ENCODE measurements around the gene ST8SIA1.

ST8SIA1 gene

DNA sequence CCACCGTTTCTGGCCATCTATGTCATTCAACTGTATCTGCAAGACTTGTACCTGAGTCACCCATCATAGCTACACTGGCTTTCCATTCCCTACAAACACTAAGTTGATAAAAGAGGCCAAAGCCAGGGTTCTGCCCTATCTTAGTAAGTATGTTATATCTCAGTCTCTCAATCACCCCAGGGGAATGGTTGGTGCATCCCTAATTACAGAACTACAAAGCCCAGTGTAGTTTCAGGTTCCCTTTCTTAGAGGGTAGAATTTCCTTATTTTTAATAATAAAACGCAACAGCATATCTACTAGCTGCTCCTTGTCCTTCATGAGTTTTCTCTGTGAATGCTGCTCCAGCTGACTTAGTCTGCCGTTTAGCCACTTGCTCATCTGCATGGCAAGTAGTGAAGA, 57.6 kb downstream of the ST8SIA1 start:
- DNase-seq, result no peak

DNA sequence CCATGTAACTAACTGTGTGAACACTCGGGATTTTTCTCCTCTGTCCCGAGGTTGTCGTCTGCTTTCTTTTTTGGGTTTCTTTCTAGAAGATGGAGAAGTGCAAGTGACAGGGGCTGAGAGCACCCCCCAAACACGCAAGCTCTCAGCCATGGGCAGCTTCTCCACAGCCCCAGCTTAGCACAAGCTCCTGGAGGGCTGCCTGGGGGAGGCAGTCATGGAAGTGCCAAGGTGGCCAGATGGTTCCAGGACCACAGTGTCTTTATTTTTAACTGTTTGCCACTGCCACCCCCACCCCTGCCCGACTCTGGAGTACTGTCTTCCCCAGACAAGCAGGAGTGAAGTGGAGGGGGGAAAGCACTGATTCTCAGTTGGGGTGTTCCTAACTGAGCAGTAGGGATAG, 58.2 kb downstream of the ST8SIA1 start:
- DNase-seq, result no peak

DNA sequence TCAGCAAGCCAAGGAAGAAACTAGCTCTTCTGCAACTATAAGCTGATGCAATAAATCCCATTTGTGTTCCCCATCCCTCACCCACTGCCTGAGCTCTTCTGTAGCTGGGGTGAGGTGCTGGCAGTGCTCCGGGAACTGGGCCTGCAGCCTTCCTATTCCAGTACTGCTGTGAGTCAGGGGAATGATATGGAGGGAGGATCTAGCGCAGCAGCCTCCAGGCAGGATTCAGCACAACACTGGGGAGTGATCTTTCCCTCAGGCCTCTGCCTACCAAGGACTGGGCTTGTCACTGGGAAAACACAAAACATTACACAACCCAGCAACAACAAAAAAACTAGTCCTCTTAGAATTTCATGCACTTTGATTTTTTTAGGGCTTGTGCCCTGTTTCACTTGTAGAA, 58.7 kb downstream of the ST8SIA1 start:
- no peak for DNase-seq

DNA sequence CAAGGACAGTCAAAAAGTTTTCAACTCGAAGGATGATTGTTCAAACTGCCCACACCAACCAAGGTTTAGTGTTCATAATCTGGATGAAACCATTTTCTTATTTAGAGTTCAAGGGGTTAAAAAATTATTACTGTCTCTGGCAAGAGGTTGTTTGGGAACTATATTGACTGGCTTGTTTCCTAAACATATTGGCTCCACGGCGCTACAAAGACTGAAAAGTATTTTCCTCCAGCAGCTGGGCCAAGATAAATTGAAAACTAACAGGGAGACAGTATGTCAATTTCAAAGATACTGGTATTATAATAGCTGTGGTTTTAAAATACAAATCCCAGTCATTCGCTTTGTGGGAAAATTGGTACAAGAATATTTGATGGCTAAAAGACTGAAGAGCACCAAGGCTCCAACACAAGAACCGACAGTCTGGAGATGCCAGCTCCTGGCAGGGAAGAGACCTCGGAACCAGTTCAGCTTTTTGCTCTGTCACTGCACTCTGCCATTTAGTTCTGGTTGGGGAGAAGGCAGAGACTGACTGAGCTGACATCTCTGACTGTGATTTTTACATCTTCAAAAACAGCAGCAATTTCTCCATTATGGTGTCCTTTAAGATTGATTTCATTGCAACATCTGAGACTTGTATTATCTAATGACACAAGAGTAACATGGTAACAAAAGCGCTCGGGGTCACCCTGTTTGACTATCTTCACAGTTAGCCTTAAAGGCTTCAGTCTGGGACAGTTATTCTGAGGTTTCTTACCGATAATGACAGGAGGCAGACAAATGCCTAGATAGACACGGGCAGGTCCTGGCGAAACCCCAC, 62.0 kb downstream of the ST8SIA1 start:
- DNase-seq, result no peak

DNA sequence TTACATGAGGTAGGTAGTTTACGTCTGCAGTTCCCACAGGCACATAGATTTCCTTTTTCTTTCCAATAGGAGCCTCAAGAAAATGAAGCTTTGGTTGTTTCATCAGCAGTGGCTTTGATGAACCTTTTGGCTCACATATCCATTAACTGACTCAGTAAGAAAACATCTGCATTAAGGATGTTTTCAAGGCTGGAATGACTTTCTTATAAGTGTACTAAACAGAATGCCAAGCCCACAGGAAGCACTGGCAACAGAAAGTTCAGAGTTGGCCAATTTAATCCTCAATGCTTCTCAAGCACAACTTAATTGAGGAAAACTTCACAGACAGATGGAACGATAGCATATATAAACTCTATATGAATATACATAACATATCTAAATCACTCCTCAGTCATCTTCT, 63.5 kb downstream of the ST8SIA1 start:
- DNase-seq, result no peak

DNA sequence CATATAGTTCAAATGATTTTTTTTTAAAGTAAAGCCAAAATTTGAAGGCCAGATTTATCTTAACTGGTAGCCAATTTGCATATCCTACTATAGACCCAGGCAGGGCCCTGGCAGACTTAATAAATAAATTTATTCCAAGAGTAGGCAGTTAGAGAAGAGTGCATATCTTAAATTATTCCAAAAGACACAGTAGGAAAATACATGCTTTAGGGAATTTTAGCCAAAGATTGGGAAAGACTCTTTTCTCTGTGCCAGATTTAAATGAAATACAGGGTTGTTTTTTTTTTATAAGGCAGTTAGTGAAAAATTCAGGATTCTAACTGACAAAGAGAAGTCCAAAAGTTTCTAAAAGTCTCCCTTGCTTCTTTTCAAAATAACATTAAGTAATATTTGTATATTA, 65.5 kb downstream of the ST8SIA1 start:
- DNase-seq, result no peak

DNA sequence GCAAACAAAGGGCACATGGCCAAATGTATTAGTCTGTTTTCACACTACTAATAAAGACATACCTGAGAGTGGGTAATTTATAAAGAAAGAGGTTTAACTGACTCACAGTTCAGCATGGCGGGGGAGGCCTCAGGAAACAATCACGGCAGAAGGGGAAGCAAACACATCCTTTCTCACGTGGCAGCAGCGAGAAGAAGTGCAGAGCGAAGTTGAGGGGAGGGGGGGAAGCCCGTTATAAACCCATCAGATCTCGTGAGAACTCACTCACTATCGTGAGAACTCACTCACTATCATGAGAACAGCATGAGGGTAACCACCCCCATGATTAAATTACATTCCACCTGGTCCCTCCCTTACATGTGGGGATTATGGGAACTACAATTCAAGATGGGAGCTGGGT, 66.1 kb downstream of the ST8SIA1 start:
- DNase-seq, result no peak

DNA sequence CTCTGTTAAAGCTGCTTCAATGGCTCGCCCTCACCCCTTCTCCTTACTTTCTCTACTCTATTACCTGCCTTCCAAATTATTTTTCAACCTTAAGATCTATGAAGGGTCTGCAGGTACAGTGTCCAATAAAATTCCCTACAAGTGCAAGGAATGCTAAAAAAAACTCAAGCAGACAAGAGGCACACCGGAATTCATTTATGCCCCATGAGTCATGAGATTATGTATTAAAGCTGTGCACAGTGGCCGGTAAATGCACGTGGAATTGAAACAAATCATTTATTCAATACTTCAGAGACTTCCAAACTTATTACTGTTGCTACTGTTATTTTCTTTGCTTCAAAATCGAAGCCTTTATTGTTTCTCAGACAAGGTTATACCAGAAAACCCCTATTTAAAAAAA, 68.4 kb downstream of the ST8SIA1 start:
- DNase-seq, result no peak

DNA sequence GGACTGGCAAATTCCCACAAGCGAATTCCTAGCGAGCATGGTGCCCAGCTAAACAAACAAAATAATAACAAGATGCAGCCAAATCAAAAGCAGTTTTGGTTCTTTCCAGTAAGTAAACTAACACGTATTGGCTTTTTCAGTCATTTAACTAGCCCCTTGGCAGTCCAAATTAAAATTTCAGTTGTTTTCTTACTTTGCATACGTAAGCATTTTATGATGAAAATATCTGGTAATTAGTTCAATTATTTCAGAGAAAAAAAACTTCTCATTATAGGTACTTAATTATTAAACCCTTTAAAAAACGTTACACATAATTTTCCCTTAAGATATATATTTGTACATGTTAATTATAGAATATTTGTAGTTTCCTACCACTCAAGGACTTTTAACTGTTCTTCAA, 70.1 kb downstream of the ST8SIA1 start:
- DNase-seq, result no peak

DNA sequence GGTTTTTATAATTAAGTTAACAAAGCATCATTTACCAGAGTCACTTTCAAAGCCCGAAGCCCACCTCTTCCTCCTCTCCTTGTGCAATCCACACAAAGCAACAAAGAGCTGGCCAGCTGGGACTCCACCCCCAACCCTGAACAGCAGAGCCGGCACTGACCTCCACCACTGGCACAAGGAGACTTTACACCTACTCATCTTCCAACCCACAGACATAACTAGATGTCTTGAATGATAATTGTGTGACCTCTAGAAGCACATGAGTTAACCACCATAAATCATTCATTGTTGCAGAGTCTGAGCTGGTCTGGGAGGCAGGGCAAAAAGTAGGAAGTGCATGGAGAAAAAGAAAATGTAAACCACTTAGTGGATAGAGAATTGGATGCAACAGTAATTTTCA, 72.2 kb downstream of the ST8SIA1 start:
- no peak for DNase-seq

DNA sequence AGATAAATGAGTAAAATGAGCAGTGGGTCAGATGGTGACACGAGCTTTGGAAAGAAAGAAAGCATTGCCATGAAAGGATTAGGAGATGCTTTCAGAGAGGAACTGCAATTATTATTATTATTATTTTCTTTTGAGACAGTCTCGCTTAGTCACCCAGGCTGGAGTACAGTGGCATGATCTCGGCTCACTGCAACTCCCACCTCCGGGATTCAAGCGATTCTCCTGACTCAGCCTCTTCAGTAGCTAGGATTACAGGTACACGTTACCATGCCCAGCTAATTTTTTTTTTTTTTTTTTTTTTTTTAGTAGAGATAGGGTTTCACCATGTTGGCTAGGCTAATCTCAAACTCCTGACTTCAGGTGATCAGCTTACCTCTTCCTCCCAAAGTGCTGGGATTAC, 77.4 kb downstream of the ST8SIA1 start:
- DNase-seq, result no peak

DNA sequence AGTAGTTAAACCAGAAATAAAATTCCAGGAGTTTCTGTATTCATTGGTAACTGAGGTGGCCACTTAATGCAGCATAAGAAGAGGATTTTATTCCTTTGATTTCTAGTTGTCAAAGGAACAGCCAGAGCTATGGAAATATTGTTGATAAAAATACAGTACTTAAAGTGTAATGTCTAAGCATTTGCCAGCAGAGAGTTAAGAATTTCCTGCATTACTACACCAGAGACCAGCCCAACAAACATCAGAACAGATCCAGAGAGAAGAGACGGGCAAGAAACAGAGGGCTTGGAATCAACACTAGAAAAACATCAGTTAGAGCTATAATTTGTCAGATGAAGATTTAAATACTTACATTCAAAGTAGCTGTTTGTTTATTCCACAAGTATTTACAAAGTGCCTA, 77.9 kb downstream of the ST8SIA1 start:
- no peak for DNase-seq

DNA sequence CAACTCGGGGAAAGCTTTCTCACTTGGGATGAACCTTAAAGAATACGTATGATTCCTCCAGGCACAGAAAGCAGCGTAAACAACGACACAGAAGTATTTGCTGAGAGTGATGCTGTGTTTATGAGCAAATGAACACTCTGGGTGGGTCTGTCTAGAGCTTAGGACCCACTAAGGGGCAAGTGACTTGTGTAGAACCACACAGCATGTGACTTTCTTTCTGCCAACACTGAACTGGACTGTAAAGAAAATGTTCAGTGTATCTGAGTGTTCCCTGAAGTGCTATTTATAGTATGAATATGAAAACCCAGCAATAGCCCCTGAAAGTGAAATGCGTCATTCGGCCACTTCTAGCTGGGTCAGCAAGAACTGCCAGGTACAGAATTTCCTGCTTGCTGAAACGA, 78.5 kb downstream of the ST8SIA1 start:
- DNase-seq, result no peak

DNA sequence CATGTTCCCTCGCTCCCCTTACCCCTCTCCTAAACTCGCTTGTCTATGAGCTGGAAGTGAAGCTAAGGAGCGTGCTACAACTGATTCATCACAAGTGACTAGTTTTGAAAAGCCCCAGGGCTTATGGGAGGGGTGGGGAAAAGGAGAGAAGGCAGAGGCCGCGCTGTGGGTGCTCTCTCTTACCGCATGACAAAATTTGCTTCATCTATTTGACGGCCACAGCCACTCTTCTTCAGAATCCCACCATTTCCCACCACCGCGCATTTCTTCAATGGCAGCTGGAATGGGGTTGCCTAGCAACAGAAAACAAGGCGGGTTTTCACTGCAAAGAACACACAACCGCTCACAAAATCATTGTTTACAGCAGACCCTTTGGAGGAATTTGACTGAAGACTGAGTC, 79.4 kb downstream of the ST8SIA1 start:
- no peak for DNase-seq

DNA sequence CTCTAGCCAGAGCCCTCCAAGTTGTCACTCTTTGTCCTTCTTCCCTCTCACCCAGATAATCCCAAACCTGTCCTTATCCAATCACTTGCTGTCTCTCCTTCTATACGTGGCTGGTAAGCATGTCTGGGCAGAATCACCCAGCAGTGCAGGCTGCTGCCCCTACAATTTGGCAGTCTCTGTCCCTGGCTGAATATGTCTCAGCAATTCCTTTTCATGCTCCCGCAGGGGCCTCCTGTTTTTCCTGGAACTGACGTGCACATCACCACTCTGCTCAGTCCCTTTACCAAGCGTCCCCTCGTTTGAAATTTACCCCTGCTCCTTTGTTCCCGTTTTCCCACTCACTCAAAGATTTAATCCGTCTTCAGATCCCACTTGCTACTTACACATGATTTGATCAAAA, 80.0 kb downstream of the ST8SIA1 start:
- DNase-seq, result no peak

DNA sequence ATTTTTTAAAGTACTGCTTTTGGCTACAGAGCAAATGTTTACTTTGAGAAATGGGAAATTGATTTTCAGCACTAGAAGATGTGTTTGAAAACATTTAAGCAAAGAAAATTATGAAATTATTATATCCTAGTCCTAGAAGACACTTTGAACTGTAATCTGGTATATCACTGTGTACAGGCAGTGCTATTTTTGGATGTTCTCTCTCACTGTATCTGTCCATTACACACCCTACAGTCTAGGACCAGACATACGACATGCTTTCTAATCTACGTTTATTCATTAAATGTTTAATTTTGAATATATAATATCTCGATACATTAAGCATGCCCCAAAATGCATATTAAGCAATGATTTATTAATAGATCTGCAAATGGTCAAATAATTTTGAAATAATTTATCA, 82.5 kb downstream of the ST8SIA1 start:
- DNase-seq, result no peak

DNA sequence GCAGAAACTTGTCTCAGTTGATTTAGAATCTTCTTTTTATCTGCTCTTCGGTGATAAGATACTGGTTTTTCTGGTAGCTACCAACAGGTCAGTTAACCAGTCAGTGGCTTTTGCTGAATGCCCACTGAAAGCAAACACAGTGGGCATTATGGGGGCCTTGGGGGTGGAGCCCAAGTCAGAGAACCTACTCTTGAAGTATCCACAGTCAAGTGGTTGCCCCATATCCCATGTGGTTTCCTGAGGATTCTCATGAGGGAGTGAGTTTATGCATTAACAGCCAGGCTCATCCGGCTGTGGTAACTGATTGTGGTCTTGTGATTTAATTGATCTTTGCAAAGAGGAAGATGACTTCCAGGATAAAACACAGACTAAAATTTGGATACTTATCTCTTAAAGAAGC, 83.7 kb downstream of the ST8SIA1 start:
- no peak for DNase-seq

DNA sequence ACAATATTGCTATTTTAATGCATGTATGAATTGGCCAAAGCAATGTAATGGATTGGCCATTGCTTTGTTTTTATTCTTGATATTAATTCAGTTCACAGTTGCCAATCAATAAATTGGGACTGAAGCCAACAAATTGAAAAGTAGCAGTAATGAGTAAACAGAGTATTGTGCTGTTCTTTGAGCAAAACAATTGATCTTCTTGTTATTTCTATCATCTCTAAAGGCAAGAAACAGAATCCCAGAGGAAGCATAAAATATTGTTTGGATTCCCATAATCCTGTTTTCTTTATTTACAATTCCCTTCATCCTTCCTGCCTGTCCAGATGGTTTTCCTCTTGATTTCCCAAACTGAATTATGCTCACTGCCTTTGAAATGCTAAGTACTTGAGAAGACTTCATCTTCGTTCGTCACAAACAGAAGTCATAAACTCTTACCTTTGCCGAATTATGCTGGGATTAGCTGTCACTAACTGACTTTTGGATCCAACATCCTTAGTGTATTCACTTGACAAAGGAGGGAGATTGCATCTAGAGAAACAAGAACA, 85.9 kb downstream of the ST8SIA1 start:
- DNase-seq, result no peak

DNA sequence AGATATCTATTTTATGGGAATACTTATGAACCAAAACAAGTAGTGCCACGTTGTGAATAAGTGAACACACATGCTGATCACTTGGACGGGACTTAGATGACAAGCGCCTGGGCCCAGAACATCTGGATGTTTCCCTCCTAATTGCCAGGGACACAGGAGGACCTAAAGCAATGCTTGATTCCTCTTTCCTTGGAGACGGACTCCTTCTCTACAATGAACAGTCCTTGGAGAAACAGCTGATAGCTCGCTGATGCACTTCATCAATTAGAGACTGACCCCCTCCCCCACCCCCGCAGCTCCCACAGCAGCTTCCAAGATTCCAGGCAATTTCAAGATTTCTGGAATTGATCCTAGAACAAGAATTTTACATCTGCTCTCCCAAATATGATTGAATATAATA, 86.4 kb downstream of the ST8SIA1 start:
- no peak for DNase-seq

DNA sequence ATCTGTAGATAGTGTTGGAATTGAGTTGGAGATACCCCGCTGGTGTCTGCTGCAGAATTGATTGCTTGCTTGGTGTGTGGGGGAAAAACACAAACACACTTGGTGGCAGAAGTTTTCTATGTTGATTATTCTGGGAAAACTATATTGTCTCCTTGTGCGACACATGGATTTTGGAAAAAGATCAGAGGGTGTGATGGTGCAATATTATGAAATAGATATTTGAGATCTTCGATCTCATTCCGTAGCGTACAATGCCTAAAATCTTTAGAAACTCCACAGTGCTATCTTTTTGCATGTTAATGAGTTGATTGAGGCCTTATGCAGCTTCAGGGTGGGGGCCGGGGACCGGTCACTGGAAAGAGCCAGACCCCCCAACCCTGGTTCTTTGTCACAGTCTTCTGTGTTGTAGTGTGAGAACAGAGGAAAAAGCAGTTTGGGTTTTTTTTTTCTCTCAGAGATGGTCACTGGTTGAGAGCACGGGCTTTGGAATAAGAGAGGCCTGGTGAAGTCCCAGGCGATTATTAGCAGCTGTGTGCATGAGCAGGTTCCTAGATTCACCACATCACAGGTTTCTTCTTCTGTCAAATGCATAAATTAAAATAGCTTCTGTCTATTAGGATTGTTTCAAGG, 88.2 kb downstream of the ST8SIA1 start:
- no peak for DNase-seq

DNA sequence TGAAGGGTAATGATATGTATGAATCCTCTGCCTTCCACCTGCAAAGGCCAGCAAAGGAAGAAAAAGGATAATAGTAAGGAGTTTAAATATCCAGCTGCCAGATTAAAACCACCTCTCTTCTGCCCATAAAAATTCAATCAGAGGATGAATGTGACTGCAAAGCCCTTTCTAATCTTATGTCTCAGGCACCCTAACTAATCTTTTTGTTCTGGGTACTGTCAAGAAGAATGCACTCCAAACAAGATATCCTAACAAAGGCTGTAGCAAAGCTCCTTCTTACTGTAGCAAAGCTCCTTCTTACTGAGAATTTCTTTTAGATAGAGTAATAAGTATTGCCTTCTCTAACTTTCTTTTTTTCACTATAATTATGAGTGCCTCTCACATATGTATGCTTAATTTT, 91.8 kb downstream of the ST8SIA1 start:
- no peak for DNase-seq

DNA sequence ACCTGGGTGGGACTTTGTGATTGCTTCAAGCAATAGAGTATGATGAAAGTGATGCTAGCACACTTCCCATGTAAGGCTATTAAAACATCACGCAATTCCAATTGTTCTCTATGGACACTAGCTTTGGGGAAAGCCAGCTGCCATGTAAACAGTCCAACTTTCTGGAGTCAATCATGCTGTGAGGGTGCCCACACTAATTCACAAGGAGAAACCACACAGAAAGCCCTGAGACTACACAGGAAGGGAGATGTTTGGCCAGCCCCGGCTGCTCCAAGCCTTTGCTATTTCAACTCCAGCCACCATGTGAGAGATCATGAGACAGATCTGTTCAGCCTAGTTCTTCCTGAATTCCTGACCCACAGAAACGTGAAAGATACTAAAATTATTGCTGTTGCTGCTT, 96.3 kb downstream of the ST8SIA1 start:
- DNase-seq, result no peak

DNA sequence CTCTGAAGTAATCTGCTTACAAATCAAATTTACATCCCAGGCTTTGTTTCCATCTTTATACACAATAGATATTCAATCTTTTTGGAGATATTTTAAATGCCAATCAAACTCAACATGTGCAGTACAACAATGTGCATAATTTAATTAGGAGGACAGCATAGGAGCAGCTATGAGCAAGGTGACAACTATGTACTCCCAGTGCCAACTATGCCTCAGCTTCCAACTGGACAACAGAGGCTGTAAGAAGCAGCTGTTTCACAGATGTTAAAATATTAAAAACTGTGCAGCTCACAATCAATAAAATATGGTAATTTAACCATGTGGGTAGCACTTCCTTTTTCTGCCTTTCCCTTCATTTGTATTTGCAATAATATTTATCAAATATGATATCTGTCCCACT, 99.9 kb downstream of the ST8SIA1 start:
- DNase-seq, result no peak

DNA sequence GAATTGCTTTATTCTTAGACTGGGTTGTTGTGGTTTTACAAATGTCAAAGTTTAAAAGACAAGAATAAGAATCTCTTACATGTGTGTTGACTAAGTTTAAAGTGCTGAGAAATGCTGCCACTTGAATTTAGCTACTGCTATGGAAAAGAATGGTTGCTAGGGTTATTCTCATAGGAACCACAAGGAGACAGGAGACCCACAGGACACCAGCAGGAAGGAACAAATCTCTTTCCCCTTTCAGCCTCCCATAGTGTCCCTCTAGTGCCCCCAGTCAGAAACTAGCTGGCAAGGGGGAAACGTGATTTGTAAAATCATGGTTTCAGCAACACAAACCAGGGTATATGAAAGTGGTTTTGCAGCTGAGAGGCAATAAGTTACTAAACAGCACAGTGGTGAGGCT, 102.7 kb downstream of the ST8SIA1 start:
- no peak for DNase-seq

DNA sequence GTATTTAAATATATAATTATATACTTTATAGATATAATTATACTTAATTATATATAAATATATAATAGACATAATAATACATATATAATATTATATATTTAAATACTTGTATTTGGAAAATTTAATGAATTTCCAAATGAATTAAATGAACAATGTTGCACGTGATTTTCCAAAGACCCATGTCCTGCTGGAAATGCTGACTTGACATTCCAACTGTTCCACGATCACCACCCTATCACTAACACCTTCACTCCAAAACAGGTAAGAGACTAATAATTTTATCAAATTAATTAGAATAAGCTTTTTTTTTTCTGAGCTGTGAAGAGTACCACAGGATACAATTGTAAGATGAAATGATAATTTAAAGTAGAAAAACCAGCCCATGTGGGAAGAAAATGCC, 103.4 kb downstream of the ST8SIA1 start:
- no peak for DNase-seq

Measured in CD4-positive, alpha-beta T cell treated with Interleukin-4 for 4 hours (primary cell).